HK-2 (cell line): Measurements from ENCODE around the gene LGALS9B.
"Not testable (repeated sequence)": the region's sequence is repeated elsewhere in the genome, so short reads cannot be mapped to it uniquely, and the experiment has no call there.

ENCODE experiments used
- DNase-seq: peaks from one replicate; pipeline ENCODE4 v3.0.0-alpha.2; 2018; ENCODE audit not compliant: unreplicated experiment

Gene LGALS9B

GRCh38 chr17:20467447-20467846, at the start of gene LGALS9B:
Gene LGALS9B, minus strand, starts transcription at chr17:20467539. Its CDS starts 69 bp downstream, at chr17:20467470.
- not testable (repeated sequence) for DNase-seq

- DNase-seq = not testable (repeated sequence)
Measured at GRCh38 chr17:20516986-20517385, 49.6 kb upstream of the LGALS9B start.

GRCh38 chr17:20515099-20515498, 47.8 kb upstream of the LGALS9B start:
- not testable (repeated sequence) for DNase-seq

GRCh38 chr17:20513539-20513938, 46.2 kb upstream of the LGALS9B start:
- DNase-seq = not testable (repeated sequence)

- not testable (repeated sequence) for DNase-seq
Measured at GRCh38 chr17:20512378-20512777, 45.0 kb upstream of the LGALS9B start.

GRCh38 chr17:20511778-20512177, 44.4 kb upstream of the LGALS9B start:
- DNase-seq = not testable (repeated sequence)

- DNase-seq = not testable (repeated sequence)
Measured at GRCh38 chr17:20505333-20505732, 38.0 kb upstream of the LGALS9B start.

GRCh38 chr17:20504388-20505066, 37.2 kb upstream of the LGALS9B start:
- DNase-seq = not testable (repeated sequence)

GRCh38 chr17:20501896-20502295, 34.6 kb upstream of the LGALS9B start:
- DNase-seq = not testable (repeated sequence)

- not testable (repeated sequence) for DNase-seq
Measured at GRCh38 chr17:20500346-20500745, 33.0 kb upstream of the LGALS9B start.

- not testable (repeated sequence) for DNase-seq
Measured at GRCh38 chr17:20495420-20495819, 28.1 kb upstream of the LGALS9B start.

- DNase-seq = not testable (repeated sequence)
Measured at GRCh38 chr17:20494735-20495134, 27.4 kb upstream of the LGALS9B start.

- not testable (repeated sequence) for DNase-seq
Measured at GRCh38 chr17:20494147-20494546, 26.8 kb upstream of the LGALS9B start.

- DNase-seq = not testable (repeated sequence)
Measured at GRCh38 chr17:20492971-20493370, 25.6 kb upstream of the LGALS9B start.

- not testable (repeated sequence) for DNase-seq
Measured at GRCh38 chr17:20492099-20492498, 24.8 kb upstream of the LGALS9B start.

- peak; percentile 6 for DNase-seq
Measured at GRCh38 chr17:20484930-20485329, 17.6 kb upstream of the LGALS9B start.

- DNase-seq = not testable (repeated sequence)
Measured at GRCh38 chr17:20479889-20480591, 12.7 kb upstream of the LGALS9B start.

GRCh38 chr17:20477398-20478071, 10.2 kb upstream of the LGALS9B start:
- DNase-seq = not testable (repeated sequence)

- DNase-seq = not testable (repeated sequence)
Measured at GRCh38 chr17:20475137-20475831, 7.9 kb upstream of the LGALS9B start.

- DNase-seq = not testable (repeated sequence)
Measured at GRCh38 chr17:20474081-20474480, 6.7 kb upstream of the LGALS9B start.

GRCh38 chr17:20469946-20470345, 2.6 kb upstream of the LGALS9B start:
- not testable (repeated sequence) for DNase-seq

GRCh38 chr17:20469107-20469506, 1.8 kb upstream of the LGALS9B start:
- DNase-seq = not testable (repeated sequence)
